Stimulated activated memory B cell treated with anti-CD40 and anti-IgM and Interleukin-4, amounts not matched to agents 10 μg/mL and 1 μg/mL and 100 μg/mL, for 72 hours (primary cell): ENCODE data around the gene DDX47.
A peak's percentile ranks its signal among the peaks of the same experiment; 100 is the strongest.
"Not testable (repeated sequence)": the region's sequence is repeated elsewhere in the genome, so short reads cannot be mapped to it uniquely, and the experiment has no call there.

ENCODE experiments used
- ATAC-seq: fragments of 150-1000 bp; cut with Tn5 transposase; 2 replicates; pipeline ENCODE4 v1.10.0; 2021
- H3K27ac Mint-ChIP-seq: one replicate; pipeline ENCODE4 v1.8.0; 2022; ENCODE audit warnings: mild to moderate bottlenecking, mixed read lengths
- H3K27me3 Mint-ChIP-seq: one replicate; pipeline ENCODE4 v1.8.0; 2022; ENCODE audit warnings: mixed read lengths
- H3K36me3 Mint-ChIP-seq: one replicate; pipeline ENCODE4 v1.8.0; 2022; ENCODE audit warnings: mixed read lengths
- H3K4me1 Mint-ChIP-seq: one replicate; pipeline ENCODE4 v1.8.0; 2022; ENCODE audit warnings: mixed read lengths
- H3K4me3 Mint-ChIP-seq: one replicate; pipeline ENCODE4 v1.8.0; 2022; ENCODE audit warnings: mild to moderate bottlenecking, moderate library complexity, mixed read lengths
- H3K9me3 Mint-ChIP-seq: one replicate; pipeline ENCODE4 v1.8.0; 2022; ENCODE audit warnings: mixed read lengths

DDX47 gene

GRCh38 chr12:12790956-12791355 is 22.2 kb upstream of the DDX47 start:
- Mint-ChIP-seq H3K4me1 (peaks cover 27% of the 10 kb centered on the region), H3K27ac (peak overlapping the region; percentile 57), H3K27me3 (no peaks in the 10 kb centered on the region), H3K4me3 (no peak overlapping the region), H3K9me3 (no peaks in the 10 kb centered on the region), H3K36me3 (no peaks in the 10 kb centered on the region)
- ATAC-seq, result no peak

GRCh38 chr12:12791756-12792369 is 21.3 kb upstream of the DDX47 start:
- no peaks in the 10 kb centered on the region for H3K27me3 Mint-ChIP-seq
- H3K36me3 Mint-ChIP-seq, result no peaks in the 10 kb centered on the region
- H3K9me3 Mint-ChIP-seq, result no peaks in the 10 kb centered on the region
- no peak overlapping the region for H3K27ac Mint-ChIP-seq
- H3K4me3 Mint-ChIP-seq, result no peak overlapping the region
- peaks cover 22% of the 10 kb centered on the region for H3K4me1 Mint-ChIP-seq
- ATAC-seq, result no peak

- Mint-ChIP-seq H3K4me1 (peaks cover 18% of the 10 kb centered on the region), H3K27me3 (no peaks in the 10 kb centered on the region), H3K27ac (no peak overlapping the region), H3K4me3 (no peak overlapping the region), H3K36me3 (no peaks in the 10 kb centered on the region), H3K9me3 (no peaks in the 10 kb centered on the region)
- no peak for ATAC-seq
These were observed 20.7 kb upstream of the DDX47 start for GRCh38 chr12:12792421-12792820.

GRCh38 chr12:12794686-12795085 is 18.5 kb upstream of the DDX47 start:
- Mint-ChIP-seq H3K27ac (no peak overlapping the region), H3K4me3 (no peak overlapping the region), H3K36me3 (no peaks in the 10 kb centered on the region), H3K27me3 (no peaks in the 10 kb centered on the region), H3K4me1 (no peaks in the 10 kb centered on the region), H3K9me3 (peaks cover 3% of the 10 kb centered on the region)
- no peak for ATAC-seq

GRCh38 chr12:12796171-12796570 is 17.0 kb upstream of the DDX47 start:
- no peak overlapping the region for H3K4me3 Mint-ChIP-seq

GRCh38 chr12:12796928-12797793 is 16.0 kb upstream of the DDX47 start:
- no peaks in the 10 kb centered on the region for H3K27me3 Mint-ChIP-seq
- peaks cover 3% of the 10 kb centered on the region for H3K9me3 Mint-ChIP-seq
- ATAC-seq, result no peak
- H3K27ac Mint-ChIP-seq, result no peak overlapping the region
- H3K4me3 Mint-ChIP-seq, result no peak overlapping the region
- H3K36me3 Mint-ChIP-seq, result no peaks in the 10 kb centered on the region
- H3K4me1 Mint-ChIP-seq, result peaks cover 21% of the 10 kb centered on the region

More at GRCh38 chr12:12796171-12796570, 17.0 kb upstream of the DDX47 start:
- H3K27ac Mint-ChIP-seq, result no peak overlapping the region
- no peak for ATAC-seq
- H3K27me3 Mint-ChIP-seq, result no peaks in the 10 kb centered on the region
- H3K4me1 Mint-ChIP-seq, result peaks cover 12% of the 10 kb centered on the region
- peaks cover 3% of the 10 kb centered on the region for H3K9me3 Mint-ChIP-seq
- no peaks in the 10 kb centered on the region for H3K36me3 Mint-ChIP-seq

GRCh38 chr12:12797794-12798152 is 15.4 kb upstream of the DDX47 start:
- H3K27ac Mint-ChIP-seq, result no peak overlapping the region
- ATAC-seq, result no peak
- H3K4me1 Mint-ChIP-seq, result peaks cover 28% of the 10 kb centered on the region
- H3K36me3 Mint-ChIP-seq, result no peaks in the 10 kb centered on the region
- peaks cover 3% of the 10 kb centered on the region for H3K9me3 Mint-ChIP-seq
- no peak overlapping the region for H3K4me3 Mint-ChIP-seq
- no peaks in the 10 kb centered on the region for H3K27me3 Mint-ChIP-seq

- Mint-ChIP-seq H3K9me3 (peaks cover 3% of the 10 kb centered on the region), H3K4me1 (peaks cover 35% of the 10 kb centered on the region), H3K4me3 (no peak overlapping the region), H3K27ac (peak overlapping the region; percentile 25), H3K27me3 (no peaks in the 10 kb centered on the region), H3K36me3 (no peaks in the 10 kb centered on the region)
- ATAC-seq, result no peak
These were observed 14.7 kb upstream of the DDX47 start for GRCh38 chr12:12798480-12798879.

GRCh38 chr12:12799163-12799920 is 13.8 kb upstream of the DDX47 start:
- H3K27me3 Mint-ChIP-seq, result no peaks in the 10 kb centered on the region
- peak overlapping the region; percentile 50 for H3K27ac Mint-ChIP-seq
- ATAC-seq, result no peak
- H3K9me3 Mint-ChIP-seq, result peaks cover 3% of the 10 kb centered on the region
- H3K4me3 Mint-ChIP-seq, result no peak overlapping the region
- peaks cover 40% of the 10 kb centered on the region for H3K4me1 Mint-ChIP-seq
- no peaks in the 10 kb centered on the region for H3K36me3 Mint-ChIP-seq

GRCh38 chr12:12800406-12801180 is 12.6 kb upstream of the DDX47 start:
- no peak for ATAC-seq
- peak overlapping the region; percentile 95 for H3K27ac Mint-ChIP-seq
- peaks cover 48% of the 10 kb centered on the region for H3K4me1 Mint-ChIP-seq
- H3K9me3 Mint-ChIP-seq, result peaks cover 3% of the 10 kb centered on the region
- no peaks in the 10 kb centered on the region for H3K27me3 Mint-ChIP-seq
- H3K36me3 Mint-ChIP-seq, result no peaks in the 10 kb centered on the region
- no peak overlapping the region for H3K4me3 Mint-ChIP-seq

- H3K4me3 Mint-ChIP-seq, H3K27me3 Mint-ChIP-seq, H3K9me3 Mint-ChIP-seq, H3K36me3 Mint-ChIP-seq: not testable (repeated sequence)
- peak; percentile 65 for ATAC-seq
- peaks cover 57% of the 10 kb centered on the region for H3K4me1 Mint-ChIP-seq
- H3K27ac Mint-ChIP-seq, result peak overlapping the region; percentile 95
These were observed 11.5 kb upstream of the DDX47 start for GRCh38 chr12:12801656-12802055.

GRCh38 chr12:12803186-12803585 is 10.0 kb upstream of the DDX47 start:
- Mint-ChIP-seq H3K27me3 (no peaks in the 10 kb centered on the region), H3K36me3 (no peaks in the 10 kb centered on the region), H3K4me1 (peaks cover 72% of the 10 kb centered on the region), H3K27ac (peak overlapping the region; percentile 95), H3K9me3 (peaks cover 3% of the 10 kb centered on the region), H3K4me3 (no peak overlapping the region)
- ATAC-seq, result peak; percentile 85

- Mint-ChIP-seq H3K9me3 (no peaks in the 10 kb centered on the region), H3K27ac (peak overlapping the region; percentile 95), H3K4me1 (peaks cover 80% of the 10 kb centered on the region), H3K4me3 (no peak overlapping the region), H3K36me3 (no peaks in the 10 kb centered on the region), H3K27me3 (no peaks in the 10 kb centered on the region)
- no peak for ATAC-seq
These were observed 9.1 kb upstream of the DDX47 start for GRCh38 chr12:12804011-12804410.

- H3K4me1 Mint-ChIP-seq, result peaks cover 85% of the 10 kb centered on the region
- no peaks in the 10 kb centered on the region for H3K27me3 Mint-ChIP-seq
- no peaks in the 10 kb centered on the region for H3K9me3 Mint-ChIP-seq
- no peak for ATAC-seq
- peak overlapping the region; percentile 95 for H3K27ac Mint-ChIP-seq
- no peaks in the 10 kb centered on the region for H3K36me3 Mint-ChIP-seq
- H3K4me3 Mint-ChIP-seq, result peak overlapping the region; percentile 3
These were observed 8.7 kb upstream of the DDX47 start for GRCh38 chr12:12804432-12804886.
